ENCODE measurements around the gene ANO6. TPM values are rescaled to one million over a fixed set of nuclear protein-coding genes. Genes with fewer than 3 reads are reported as not detected.

Gene ANO6
- polyA plus RNA-seq, 1 donor (not counting 4 experiments of a cell fraction or from before 2014, with no cell fraction given) = 64.3 TPM

- no peaks in the 10 kb centered on the region for H3K9me1 ChIP-seq (ENCODE audit: control insufficient read depth, extremely low read depth, insufficient read depth, low read length)
- TF ChIP-seq EZH2 (IDR thresholded peaks at IDR 0.05; ENCODE audit: low read length) = no peak
- peak overlapping the region; percentile 96 for H3K27ac ChIP-seq (ENCODE audit: control insufficient read depth, insufficient read depth, low read length)
- H3K4me3 ChIP-seq (ENCODE audit: control insufficient read depth in 2 of 3, extremely low read depth in 1 of 3, insufficient read depth in 2 of 3, low read depth in 1 of 3, low read length in 3 of 3) = no peak overlapping the region
- H3K27me3 ChIP-seq (ENCODE audit: control insufficient read depth, extremely low read depth, insufficient read depth, low read length) = no peaks in the 10 kb centered on the region
- dilution Hi-C loops (cut with MboI; ENCODE audit: extremely low pct_ligation_motif_present, low sequenced_read_pairs) = no loop called here
- H3K79me2 ChIP-seq (ENCODE audit: control insufficient read depth, insufficient read depth, low read length) = peaks cover 75% of the 10 kb centered on the region
- FAIRE-seq (peak; percentile 97), DNase-seq (ENCODE audit: low read depth, low spot score) (peak; percentile 74)
- H2AFZ ChIP-seq (ENCODE audit: control insufficient read depth, low read length) = no peak overlapping the region
- H3K9me3 ChIP-seq (ENCODE audit: control insufficient read depth, low read depth, low read length) = no peaks in the 10 kb centered on the region
- peak overlapping the region; percentile 60 for H3K4me2 ChIP-seq (ENCODE audit: control insufficient read depth, extremely low read depth, insufficient read depth, low read depth, low read length)
- peak overlapping the region; percentile 62 for H3K9ac ChIP-seq (ENCODE audit: control insufficient read depth, extremely low read depth, insufficient read depth, low read length)
- H4K20me1 ChIP-seq (ENCODE audit: control insufficient read depth, extremely low read depth, insufficient read depth, low read length) = peaks cover 2% of the 10 kb centered on the region
- peaks cover 33% of the 10 kb centered on the region for H3K4me1 ChIP-seq (ENCODE audit: control insufficient read depth, extremely low read depth, insufficient read depth, low read length)
- H3K36me3 ChIP-seq (ENCODE audit: control insufficient read depth in 2 of 2, extremely low read depth in 1 of 2, insufficient read depth in 2 of 2, low read length in 2 of 2) = peaks cover 2 to 5% of the 10 kb centered on the region in 2 experiments
These were observed 57.9 kb downstream of the ANO6 start for GRCh38 chr12:45273717-45274271.

- TF ChIP-seq, protein P1, sequence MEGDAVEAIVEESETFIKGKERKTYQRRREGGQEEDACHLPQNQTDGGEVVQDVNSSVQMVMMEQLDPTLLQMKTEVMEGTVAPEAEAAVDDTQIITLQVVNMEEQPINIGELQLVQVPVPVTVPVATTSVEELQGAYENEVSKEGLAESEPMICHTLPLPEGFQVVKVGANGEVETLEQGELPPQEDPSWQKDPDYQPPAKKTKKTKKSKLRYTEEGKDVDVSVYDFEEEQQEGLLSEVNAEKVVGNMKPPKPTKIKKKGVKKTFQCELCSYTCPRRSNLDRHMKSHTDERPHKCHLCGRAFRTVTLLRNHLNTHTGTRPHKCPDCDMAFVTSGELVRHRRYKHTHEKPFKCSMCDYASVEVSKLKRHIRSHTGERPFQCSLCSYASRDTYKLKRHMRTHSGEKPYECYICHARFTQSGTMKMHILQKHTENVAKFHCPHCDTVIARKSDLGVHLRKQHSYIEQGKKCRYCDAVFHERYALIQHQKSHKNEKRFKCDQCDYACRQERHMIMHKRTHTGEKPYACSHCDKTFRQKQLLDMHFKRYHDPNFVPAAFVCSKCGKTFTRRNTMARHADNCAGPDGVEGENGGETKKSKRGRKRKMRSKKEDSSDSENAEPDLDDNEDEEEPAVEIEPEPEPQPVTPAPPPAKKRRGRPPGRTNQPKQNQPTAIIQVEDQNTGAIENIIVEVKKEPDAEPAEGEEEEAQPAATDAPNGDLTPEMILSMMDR (optimal IDR thresholded peaks at IDR 0.05 in 1 of 3, IDR thresholded peaks at IDR 0.05 in 1 of 3, conservative IDR thresholded peaks at IDR 0.05 in 1 of 3; ENCODE audit: extremely low read depth in 1 of 3, insufficient read depth in 2 of 3, low read length in 3 of 3) = no peak
- TF ChIP-seq EZH2 (IDR thresholded peaks at IDR 0.05; ENCODE audit: low read length) = no peak
- DNase-seq (ENCODE audit: low read depth, low spot score) (no peak), FAIRE-seq (peak; percentile 49)
- Histone ChIP-seq H3K9me3 (ENCODE audit: control insufficient read depth, low read depth, low read length) (no peaks in the 10 kb centered on the region), H3K27me3 (ENCODE audit: control insufficient read depth, extremely low read depth, insufficient read depth, low read length) (no peaks in the 10 kb centered on the region), H3K9ac (ENCODE audit: control insufficient read depth, extremely low read depth, insufficient read depth, low read length) (no peak overlapping the region), H3K4me2 (ENCODE audit: control insufficient read depth, extremely low read depth, insufficient read depth, low read depth, low read length) (no peak overlapping the region), H3K4me3 (ENCODE audit: control insufficient read depth in 2 of 3, extremely low read depth in 1 of 3, insufficient read depth in 2 of 3, low read depth in 1 of 3, low read length in 3 of 3) (no peak overlapping the region), H3K36me3 (ENCODE audit: control insufficient read depth in 2 of 2, extremely low read depth in 1 of 2, insufficient read depth in 2 of 2, low read length in 2 of 2) (peaks cover 2 to 9% of the 10 kb centered on the region in 2 experiments), H4K20me1 (ENCODE audit: control insufficient read depth, extremely low read depth, insufficient read depth, low read length) (no peaks in the 10 kb centered on the region), H2AFZ (ENCODE audit: control insufficient read depth, low read length) (no peak overlapping the region), H3K4me1 (ENCODE audit: control insufficient read depth, extremely low read depth, insufficient read depth, low read length) (peaks cover 21% of the 10 kb centered on the region), H3K9me1 (ENCODE audit: control insufficient read depth, extremely low read depth, insufficient read depth, low read length) (no peaks in the 10 kb centered on the region), H3K27ac (ENCODE audit: control insufficient read depth, insufficient read depth, low read length) (no peak overlapping the region), H3K79me2 (ENCODE audit: control insufficient read depth, insufficient read depth, low read length) (peaks cover 78% of the 10 kb centered on the region)
- dilution Hi-C loops (cut with MboI; ENCODE audit: extremely low pct_ligation_motif_present, low sequenced_read_pairs) = no loop called here
These were observed 60.4 kb downstream of the ANO6 start for GRCh38 chr12:45276154-45276755.

All from keratinocyte (primary cell).